Right atrium auricular region (tissue), 2 donors: Measurements from ENCODE around the gene PROB1. TPM values are rescaled to one million over a fixed set of nuclear protein-coding genes. Genes with fewer than 3 reads are reported as not detected.

Source experiments
- DNase-seq: peaks from one replicate; pipeline ENCODE4 v3.0.0-alpha.2; 2019; ENCODE audit warnings: low spot score
- H3K27ac ChIP-seq, 2 donors: fragments of 200-600 bp; sonication (generic); 1 replicate in 1 of 2; 2 replicates in 1 of 2; pipeline ENCODE4 v1.5.1; 2016 to 2019
- H3K27me3 ChIP-seq, 2 donors: fragments of 200-600 bp; sonication (generic); one replicate each; pipeline versions ENCODE4 v1.5.1 to v1.6.0; 2017 to 2019
- H3K36me3 ChIP-seq: fragments of 200-600 bp; sonication (generic); one replicate; pipeline ENCODE4 v1.5.1; 2016
- H3K4me1 ChIP-seq, 2 donors: fragments of 200-600 bp; sonication (generic); one replicate each; pipeline versions ENCODE4 v1.5.1 to v1.6.0; 2017 to 2019
- H3K4me3 ChIP-seq, 2 donors: fragments of 200-600 bp; sonication (generic); 1 replicate in 1 of 2; 2 replicates in 1 of 2; pipeline ENCODE4 v1.5.1; 2017 to 2019; ENCODE audit warnings: mild to moderate bottlenecking in 1 of 2, moderate library complexity in 1 of 2
- H3K9me3 ChIP-seq, 2 donors: fragments of 200-600 bp; sonication (generic); one replicate each; pipeline ENCODE4 v1.5.1; 2019
- CTCF ChIP-seq, 2 donors: fragments of 200-600 bp; sonication (generic); IDR thresholded peaks; one replicate each; pipeline ENCODE4 v1.5.1; 2019; ENCODE audit warnings: antibody characterized with exemption in 2 of 2
- total RNA-seq, 2 donors: library from RNA; depleted of rRNA; stranded (reverse); fragments of >200 nt; gene quantifications; one replicate each; pipeline ENCODE4 v1.1.0, GENCODE V29; 2016

PROB1 gene
- total RNA-seq, 2 donors from 2014 or later, result 15.8 to 28.6 TPM

GRCh38 chr5:139381837-139382761 is 12.8 kb downstream of the PROB1 start:
- DNase-seq, result no peak
- TF ChIP-seq CTCF (IDR thresholded peaks at IDR 0.05), result no peak
- Histone ChIP-seq H3K4me3 (no peak overlapping the region), H3K27me3 (no peaks in the 10 kb centered on the region), H3K4me1 (peaks cover 0 to 15% of the 10 kb centered on the region in 2 donors), H3K27ac (no peak overlapping the region), H3K9me3 (no peaks in the 10 kb centered on the region), H3K36me3 (no peaks in the 10 kb centered on the region)

- no peak for TF ChIP-seq CTCF (IDR thresholded peaks at IDR 0.05)
- DNase-seq, result no peak
- Histone ChIP-seq H3K4me3 (no peak overlapping the region), H3K27ac (no peak overlapping the region), H3K9me3 (no peaks in the 10 kb centered on the region), H3K27me3 (no peaks in the 10 kb centered on the region), H3K4me1 (peaks cover 0 to 8% of the 10 kb centered on the region in 2 donors), H3K36me3 (no peaks in the 10 kb centered on the region)
Observed at GRCh38 chr5:139379626-139380449, 15.1 kb downstream of the PROB1 start.

GRCh38 chr5:139378941-139379361 is 16.0 kb downstream of the PROB1 start:
- H3K27me3 ChIP-seq, result no peaks in the 10 kb centered on the region
- H3K27ac ChIP-seq, result no peak overlapping the region
- peaks cover 0 to 6% of the 10 kb centered on the region in 2 donors for H3K4me1 ChIP-seq
- H3K4me3 ChIP-seq, result no peak overlapping the region
- no peak for TF ChIP-seq CTCF (IDR thresholded peaks at IDR 0.05)
- no peaks in the 10 kb centered on the region for H3K9me3 ChIP-seq
- no peaks in the 10 kb centered on the region for H3K36me3 ChIP-seq
- DNase-seq, result no peak

- Histone ChIP-seq H3K27me3 (no peaks in the 10 kb centered on the region), H3K27ac (no peak overlapping the region), H3K9me3 (no peaks in the 10 kb centered on the region), H3K4me1 (peaks cover 0 to 13% of the 10 kb centered on the region in 2 donors), H3K36me3 (no peaks in the 10 kb centered on the region), H3K4me3 (no peak overlapping the region)
- DNase-seq, result no peak
- no peak for TF ChIP-seq CTCF (IDR thresholded peaks at IDR 0.05)
Observed at GRCh38 chr5:139378101-139378825, 16.6 kb downstream of the PROB1 start.

- H3K4me3 ChIP-seq, result no peak overlapping the region
- no peak overlapping the region for H3K27ac ChIP-seq
- TF ChIP-seq CTCF (IDR thresholded peaks at IDR 0.05), result no peak
- H3K4me1 ChIP-seq, result peaks cover 0 to 21% of the 10 kb centered on the region in 2 donors
- H3K9me3 ChIP-seq, result no peaks in the 10 kb centered on the region
- DNase-seq, result no peak
- H3K36me3 ChIP-seq, result no peaks in the 10 kb centered on the region
- H3K27me3 ChIP-seq, result no peaks in the 10 kb centered on the region
Observed at GRCh38 chr5:139377226-139377625, 17.7 kb downstream of the PROB1 start.
